GM12872 (cell line): ENCODE measurements around the gene NLRP6.

Experiments
- CTCF ChIP-seq: IDR thresholded peaks from 3 replicates; pipeline ENCODE4 v1.5.1; 2011; ENCODE audit warnings: low read depth, mild to moderate bottlenecking, low read length, moderate library complexity; ENCODE audit not compliant: insufficient read depth

Gene NLRP6

GRCh38 chr11:279966-280705 lies 1.9 kb downstream of the NLRP6 start:
- no peak for TF ChIP-seq CTCF

GRCh38 chr11:280706-281485 lies 2.7 kb downstream of the NLRP6 start:
- no peak for TF ChIP-seq CTCF

GRCh38 chr11:281486-282161 lies 3.4 kb downstream of the NLRP6 start:
- no peak for TF ChIP-seq CTCF

- TF ChIP-seq CTCF = no peak
Observed at GRCh38 chr11:282171-282570, 4.0 kb downstream of the NLRP6 start.

GRCh38 chr11:282630-283360 lies 4.6 kb downstream of the NLRP6 start:
- no peak for TF ChIP-seq CTCF

GRCh38 chr11:283405-284104 lies 5.3 kb downstream of the NLRP6 start:
- TF ChIP-seq CTCF = no peak
